ENCODE data around the gene OR5H2.
"Not testable (repeated sequence)": the region's sequence is repeated elsewhere in the genome, so short reads cannot be mapped to it uniquely, and the experiment has no call there.

OR5H2 gene

GRCh38 chr3:98282205-98282604 is at the start of gene OR5H2:
Gene OR5H2, plus strand, starts transcription at chr3:98282505. Its CDS starts 398 bp downstream, at chr3:98282903.
- no peak for DNase-seq

GRCh38 chr3:98233468-98233867 is 48.8 kb upstream of the OR5H2 start:
- no peak for DNase-seq

GRCh38 chr3:98240131-98240530 is 42.2 kb upstream of the OR5H2 start:
- DNase-seq, result no peak

- no peak for DNase-seq
These were observed 40.1 kb upstream of the OR5H2 start for GRCh38 chr3:98242155-98242554.

GRCh38 chr3:98243843-98244242 is 38.5 kb upstream of the OR5H2 start:
- no peak for DNase-seq

- no peak for DNase-seq
These were observed 36.2 kb upstream of the OR5H2 start for GRCh38 chr3:98246142-98246541.

- DNase-seq, result not testable (repeated sequence)
These were observed 26.3 kb upstream of the OR5H2 start for GRCh38 chr3:98256026-98256425.

- DNase-seq, result no peak
These were observed 22.6 kb upstream of the OR5H2 start for GRCh38 chr3:98259707-98260106.

- DNase-seq, result no peak
These were observed 20.3 kb upstream of the OR5H2 start for GRCh38 chr3:98262046-98262445.

- DNase-seq, result no peak
These were observed 18.4 kb upstream of the OR5H2 start, which contains the start of gene OR5H6 for GRCh38 chr3:98263944-98264343. Gene OR5H6, plus strand, starts transcription at chr3:98264244. Its CDS starts 89 bp downstream, at chr3:98264333.

GRCh38 chr3:98269846-98270245 is 12.5 kb upstream of the OR5H2 start:
- no peak for DNase-seq

GRCh38 chr3:98272126-98272525 is 10.2 kb upstream of the OR5H2 start:
- DNase-seq, result no peak

- no peak for DNase-seq
These were observed 7.4 kb upstream of the OR5H2 start for GRCh38 chr3:98274914-98275313.

GRCh38 chr3:98290916-98291315 is 8.6 kb downstream of the OR5H2 start:
- DNase-seq, result no peak

GRCh38 chr3:98291332-98291957 is 9.1 kb downstream of the OR5H2 start:
- no peak for DNase-seq

- no peak for DNase-seq
These were observed 39.8 kb downstream of the OR5H2 start for GRCh38 chr3:98322101-98322500.

GRCh38 chr3:98322686-98323085 is 40.4 kb downstream of the OR5H2 start:
- DNase-seq, result no peak

- DNase-seq, result no peak
These were observed 41.1 kb downstream of the OR5H2 start for GRCh38 chr3:98323425-98323824.

GRCh38 chr3:98325055-98325454 is 42.8 kb downstream of the OR5H2 start:
- peak; percentile 21 for DNase-seq

GRCh38 chr3:98326105-98326893 is 44.0 kb downstream of the OR5H2 start:
- no peak for DNase-seq

- DNase-seq, result no peak
These were observed 44.6 kb downstream of the OR5H2 start for GRCh38 chr3:98326945-98327344.

GRCh38 chr3:98328933-98329332 is 46.6 kb downstream of the OR5H2 start:
- no peak for DNase-seq

GRCh38 chr3:98329392-98330124 is 47.3 kb downstream of the OR5H2 start:
- DNase-seq, result peak; percentile 24

- no peak for DNase-seq
These were observed 49.0 kb downstream of the OR5H2 start for GRCh38 chr3:98331329-98331728.

All from NCI-H526 treated with DMSO at 0.1 percent for 48 hours (cell line).